SIG-M5 treated with dmso at 0.1 percent for 504 hours (cell line): ENCODE results near the gene KCNB1.

Experiments used
- DNase-seq: peaks from one replicate; lab custom pipeline; 2025; ENCODE audit not compliant: unreplicated experiment; lab: John Stamatoyannopoulos, UW

KCNB1 gene

GRCh38 chr20:49471397-49471796 is 11.1 kb downstream of the KCNB1 start:
- DNase-seq = no peak

- DNase-seq = no peak
Measured at GRCh38 chr20:49470922-49471321, 11.5 kb downstream of the KCNB1 start.

- DNase-seq = no peak
Measured at GRCh38 chr20:49469060-49469459, 13.4 kb downstream of the KCNB1 start.

- no peak for DNase-seq
Measured at GRCh38 chr20:49468412-49468811, 14.1 kb downstream of the KCNB1 start.

GRCh38 chr20:49466114-49466912 is 16.2 kb downstream of the KCNB1 start:
- no peak for DNase-seq

GRCh38 chr20:49464556-49464955 is 17.9 kb downstream of the KCNB1 start:
- no peak for DNase-seq

GRCh38 chr20:49462626-49463025 is 19.8 kb downstream of the KCNB1 start:
- DNase-seq = no peak

- DNase-seq = no peak
Measured at GRCh38 chr20:49461894-49462620, 20.4 kb downstream of the KCNB1 start.

GRCh38 chr20:49460916-49461315 is 21.6 kb downstream of the KCNB1 start:
- no peak for DNase-seq

- no peak for DNase-seq
Measured at GRCh38 chr20:49460131-49460530, 22.3 kb downstream of the KCNB1 start.

GRCh38 chr20:49459684-49460083 is 22.8 kb downstream of the KCNB1 start:
- no peak for DNase-seq

- no peak for DNase-seq
Measured at GRCh38 chr20:49457444-49457843, 25.0 kb downstream of the KCNB1 start.

- DNase-seq = no peak
Measured at GRCh38 chr20:49456646-49457045, 25.8 kb downstream of the KCNB1 start.

GRCh38 chr20:49455691-49456090 is 26.8 kb downstream of the KCNB1 start:
- no peak for DNase-seq

- DNase-seq = no peak
Measured at GRCh38 chr20:49452011-49452482, 30.4 kb downstream of the KCNB1 start.

- no peak for DNase-seq
Measured at GRCh38 chr20:49450281-49450721, 32.2 kb downstream of the KCNB1 start.

- DNase-seq = no peak
Measured at GRCh38 chr20:49448917-49449316, 33.6 kb downstream of the KCNB1 start.

- DNase-seq = no peak
Measured at GRCh38 chr20:49447946-49448809, 34.3 kb downstream of the KCNB1 start.

GRCh38 chr20:49447364-49447763 is 35.1 kb downstream of the KCNB1 start:
- DNase-seq = no peak

- DNase-seq = no peak
Measured at GRCh38 chr20:49446808-49447207, 35.7 kb downstream of the KCNB1 start.

- DNase-seq = no peak
Measured at GRCh38 chr20:49446080-49446479, 36.4 kb downstream of the KCNB1 start.
